ENCODE measurements around the gene LRRC10B. TPM values are rescaled to one million over a fixed set of nuclear protein-coding genes. Genes with fewer than 3 reads are reported as not detected.

The LRRC10B gene
- total RNA-seq, 1 donor from 2014 or later: 1.2 TPM

Small RNA genes within 50 kb of the gene (microRNA-seq; reads per million reads assigned to microRNA genes)
- gene MIR4488 (ENCODE audit: borderline number of aligned reads): not detected

Other genes starting within 250 kb of the LRRC10B start
- gene VWCE, start 213.4 kb upstream of the LRRC10B start, total RNA-seq: 7.7 TPM
- 195 TPM for gene DDB1, start 175.6 kb upstream of the LRRC10B start, total RNA-seq
- 21.2 TPM for gene TKFC, start 175.5 kb upstream of the LRRC10B start, total RNA-seq
- 34.4 TPM for gene CYB561A3, start 146.9 kb upstream of the LRRC10B start, total RNA-seq
- 68.2 TPM for gene TMEM138, start 146.4 kb upstream of the LRRC10B start, total RNA-seq
- gene TMEM216, start 116.2 kb upstream of the LRRC10B start, total RNA-seq: 9.9 TPM
- 73.0 TPM for gene CPSF7, start 78.8 kb upstream of the LRRC10B start, total RNA-seq
- 40.2 TPM for gene SDHAF2, start 78.6 kb upstream of the LRRC10B start, total RNA-seq
- gene SYT7, start 72.3 kb downstream of the LRRC10B start, total RNA-seq: 2.4 TPM
- gene DAGLA, start 171.6 kb downstream of the LRRC10B start, total RNA-seq: 3.3 TPM
- 0.42 TPM for gene MYRF, start 243.9 kb downstream of the LRRC10B start, total RNA-seq